IMR-90 (cell line): Measurements from ENCODE around the gene CD40LG.

Experiments
- CEBPB ChIP-seq: IDR thresholded peaks from 2 replicates; pipeline ENCODE4 v1.6.1; 2012; ENCODE audit warnings: low read depth, low read length, improper control_type of control experiment
- FOS ChIP-seq: fragments of 150-350 bp; IDR thresholded peaks from 2 replicates; pipeline ENCODE4 v1.6.1; 2016; ENCODE audit warnings: low read depth, low read length
- MAFK ChIP-seq: IDR thresholded peaks from 2 replicates; pipeline ENCODE4 v1.6.1; 2012; ENCODE audit warnings: low read depth, low read length, improper control_type of control experiment
- MAZ ChIP-seq: IDR thresholded peaks from 2 replicates; pipeline ENCODE4 v1.6.1; 2012; ENCODE audit warnings: low read depth, mild to moderate bottlenecking, low read length, improper control_type of control experiment, moderate library complexity, borderline replicate concordance
- POLR2A ChIP-seq: IDR thresholded peaks from 2 replicates; pipeline ENCODE4 v1.6.1; 2012; ENCODE audit warnings: mild to moderate bottlenecking, low read depth, low read length
- RCOR1 ChIP-seq: IDR thresholded peaks from 2 replicates; pipeline ENCODE4 v1.6.1; 2012; ENCODE audit warnings: mild to moderate bottlenecking, low read length, improper control_type of control experiment; ENCODE audit not compliant: insufficient replicate concordance
- SMC3 ChIP-seq: fragments of 150-350 bp; IDR thresholded peaks from 2 replicates; pipeline ENCODE4 v1.6.1; 2016; ENCODE audit warnings: low read depth, mild to moderate bottlenecking, antibody characterized with exemption, low read length, moderate library complexity
- TF ChIP-seq, protein P1 (sequence below): conservative IDR thresholded peaks from 2 replicates; pipeline ENCODE4 v1.5.1; 2012; ENCODE audit warnings: mild to moderate bottlenecking, low read depth, low read length, improper control_type of control experiment
- TF ChIP-seq, protein P2 (sequence below): fragments of 150-350 bp; IDR thresholded peaks from 2 replicates; pipeline ENCODE4 v1.6.1; 2016; ENCODE audit warnings: low read depth, mild to moderate bottlenecking, low read length, moderate library complexity, borderline replicate concordance

DNA sequence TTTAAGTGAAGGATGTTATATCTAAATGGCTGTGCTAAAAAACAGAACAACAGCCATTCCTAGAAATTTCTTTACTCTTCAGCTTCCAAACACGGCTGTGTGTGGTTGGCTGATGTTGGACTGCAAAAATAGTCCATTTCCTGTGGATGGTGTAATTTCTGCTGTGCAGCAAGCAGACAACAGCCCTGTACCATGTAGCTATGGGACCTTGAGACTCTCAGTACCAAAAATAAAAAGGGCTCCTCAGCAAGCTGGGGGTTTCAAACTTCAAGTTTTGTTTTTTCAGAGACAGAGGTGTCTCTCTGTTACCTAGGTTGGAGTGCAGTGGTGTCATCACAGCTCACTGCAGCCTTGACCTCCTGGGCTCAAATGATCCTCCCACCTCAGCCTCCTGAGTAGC, 18.1 kb downstream of the CD40LG start:
- TF ChIP-seq, protein P1, sequence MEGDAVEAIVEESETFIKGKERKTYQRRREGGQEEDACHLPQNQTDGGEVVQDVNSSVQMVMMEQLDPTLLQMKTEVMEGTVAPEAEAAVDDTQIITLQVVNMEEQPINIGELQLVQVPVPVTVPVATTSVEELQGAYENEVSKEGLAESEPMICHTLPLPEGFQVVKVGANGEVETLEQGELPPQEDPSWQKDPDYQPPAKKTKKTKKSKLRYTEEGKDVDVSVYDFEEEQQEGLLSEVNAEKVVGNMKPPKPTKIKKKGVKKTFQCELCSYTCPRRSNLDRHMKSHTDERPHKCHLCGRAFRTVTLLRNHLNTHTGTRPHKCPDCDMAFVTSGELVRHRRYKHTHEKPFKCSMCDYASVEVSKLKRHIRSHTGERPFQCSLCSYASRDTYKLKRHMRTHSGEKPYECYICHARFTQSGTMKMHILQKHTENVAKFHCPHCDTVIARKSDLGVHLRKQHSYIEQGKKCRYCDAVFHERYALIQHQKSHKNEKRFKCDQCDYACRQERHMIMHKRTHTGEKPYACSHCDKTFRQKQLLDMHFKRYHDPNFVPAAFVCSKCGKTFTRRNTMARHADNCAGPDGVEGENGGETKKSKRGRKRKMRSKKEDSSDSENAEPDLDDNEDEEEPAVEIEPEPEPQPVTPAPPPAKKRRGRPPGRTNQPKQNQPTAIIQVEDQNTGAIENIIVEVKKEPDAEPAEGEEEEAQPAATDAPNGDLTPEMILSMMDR: no peak
- TF ChIP-seq FOS (no peak), MAFK (no peak), SMC3 (no peak), RCOR1 (no peak), POLR2A (no peak), CEBPB (no peak), MAZ (no peak)
- TF ChIP-seq, protein P2, sequence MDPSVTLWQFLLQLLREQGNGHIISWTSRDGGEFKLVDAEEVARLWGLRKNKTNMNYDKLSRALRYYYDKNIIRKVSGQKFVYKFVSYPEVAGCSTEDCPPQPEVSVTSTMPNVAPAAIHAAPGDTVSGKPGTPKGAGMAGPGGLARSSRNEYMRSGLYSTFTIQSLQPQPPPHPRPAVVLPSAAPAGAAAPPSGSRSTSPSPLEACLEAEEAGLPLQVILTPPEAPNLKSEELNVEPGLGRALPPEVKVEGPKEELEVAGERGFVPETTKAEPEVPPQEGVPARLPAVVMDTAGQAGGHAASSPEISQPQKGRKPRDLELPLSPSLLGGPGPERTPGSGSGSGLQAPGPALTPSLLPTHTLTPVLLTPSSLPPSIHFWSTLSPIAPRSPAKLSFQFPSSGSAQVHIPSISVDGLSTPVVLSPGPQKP: no peak
